Measurements from ENCODE around the gene MPST.
"Not testable (repeated sequence)": the region's sequence is repeated elsewhere in the genome, so short reads cannot be mapped to it uniquely, and the experiment has no call there.

Gene MPST

GRCh38 chr22:37019309-37020191, at the start of gene MPST, which contains the start of gene TST:
Gene MPST (plus strand): TSS chr22:37019742. CDS start chr22:37019837, 95 bp downstream.
Gene TST (minus strand): TSS chr22:37019447. CDS start chr22:37018732, 715 bp downstream.
- DNase-seq = peak; percentile 84

GRCh38 chr22:36971341-36972125, 48.0 kb upstream of the MPST start:
- no peak for DNase-seq

GRCh38 chr22:36976606-36977005, 42.9 kb upstream of the MPST start:
- DNase-seq = peak; percentile 79

- DNase-seq = peak; percentile 90
These were observed 42.1 kb upstream of the MPST start for GRCh38 chr22:36977401-36977861.

- DNase-seq = peak; percentile 97
These were observed 41.4 kb upstream of the MPST start for GRCh38 chr22:36977947-36978660.

- peak; percentile 64 for DNase-seq
These were observed 40.3 kb upstream of the MPST start for GRCh38 chr22:36979016-36979910.

- DNase-seq = no peak
These were observed 38.2 kb upstream of the MPST start for GRCh38 chr22:36981247-36981775.

GRCh38 chr22:36982136-36982535, 37.4 kb upstream of the MPST start:
- DNase-seq = peak; percentile 96

GRCh38 chr22:36985211-36985889, 34.2 kb upstream of the MPST start:
- no peak for DNase-seq

- peak; percentile 58 for DNase-seq
These were observed 33.2 kb upstream of the MPST start for GRCh38 chr22:36986242-36986821.

- DNase-seq = no peak
These were observed 31.3 kb upstream of the MPST start for GRCh38 chr22:36988075-36988832.

GRCh38 chr22:36989012-36989411, 30.5 kb upstream of the MPST start:
- not testable (repeated sequence) for DNase-seq

GRCh38 chr22:36990457-36990856, 29.1 kb upstream of the MPST start:
- no peak for DNase-seq

GRCh38 chr22:36991206-36991605, 28.3 kb upstream of the MPST start:
- peak; percentile 54 for DNase-seq

- no peak for DNase-seq
These were observed 21.8 kb upstream of the MPST start for GRCh38 chr22:36997746-36998145.

GRCh38 chr22:36998620-36999351, 20.8 kb upstream of the MPST start:
- DNase-seq = peak; percentile 74

GRCh38 chr22:36999463-36999862, 20.1 kb upstream of the MPST start:
- DNase-seq = no peak

- no peak for DNase-seq
These were observed 18.6 kb upstream of the MPST start for GRCh38 chr22:37000676-37001534.

All from hematopoietic multipotent progenitor cell treated with erythropoietin and hydrocortisone succinate and interleukin-3 and kit ligand, for 6 days (in vitro differentiated cells).